ENCODE data around the gene RRP36.

RRP36 gene

DNA sequence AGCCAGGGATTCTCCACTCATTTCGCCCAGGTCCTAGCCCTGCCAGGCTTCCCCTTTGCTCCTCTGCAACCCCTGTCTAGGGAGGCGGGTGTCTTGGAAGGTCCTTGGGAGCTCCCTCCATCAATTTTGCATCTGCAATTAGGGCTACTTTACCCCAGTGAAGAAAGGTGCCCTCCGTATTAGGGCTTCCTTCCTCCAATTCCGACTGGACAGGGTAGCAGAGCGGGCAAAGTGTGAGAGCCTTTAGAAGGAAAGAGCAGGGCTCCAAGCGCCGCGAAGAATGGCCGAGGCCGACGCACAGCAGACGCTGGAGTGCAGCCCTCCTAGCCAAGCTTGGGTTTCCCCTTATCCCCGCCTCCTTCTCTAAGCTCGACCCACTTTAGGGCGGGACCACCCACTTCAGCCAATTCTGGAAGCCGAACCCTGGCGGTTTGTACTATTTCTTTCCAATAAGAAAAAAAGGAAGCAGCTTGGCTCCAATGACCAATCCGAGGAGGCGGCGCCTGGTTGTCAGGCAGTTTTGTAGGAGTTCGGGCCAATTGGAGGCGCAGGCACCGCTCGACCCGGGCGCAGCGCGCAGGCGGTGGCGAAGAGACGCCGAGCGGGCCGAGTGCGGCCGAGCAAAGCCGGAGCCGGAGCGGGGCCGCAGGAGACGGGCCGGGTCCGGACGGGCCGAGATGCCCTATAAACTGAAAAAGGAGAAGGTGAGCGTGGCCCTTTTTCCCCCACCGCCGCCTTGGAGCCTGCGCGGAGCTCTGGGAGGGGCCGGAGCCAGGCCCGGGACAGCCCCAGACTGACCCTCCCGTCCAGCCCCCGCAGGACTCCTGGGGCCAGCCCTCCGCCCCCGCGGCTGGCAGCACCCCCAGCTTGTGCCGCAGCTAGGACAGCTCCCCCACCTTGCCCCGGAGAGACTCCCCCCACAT lies 37.2 kb upstream of the RRP36 start, which contains the start of gene PPP2R5D:
Gene PPP2R5D, plus strand, starts transcription at position 570 of the 923 bp plus-strand sequence. Its CDS starts 108 bp downstream, at position 678.
- peak; percentile 94 for ATAC-seq (ENCODE audit: low read depth)
- Histone ChIP-seq H3K9me3 (ENCODE audit: severe bottlenecking) (no peaks in the 10 kb centered on the region), H3K4me3 (ENCODE audit: severe bottlenecking) (peak within 1 kb of the TSS; percentile 77), H3K27me3 (ENCODE audit: insufficient read depth, poor library complexity, severe bottlenecking) (no peaks in the 10 kb centered on the region), H3K36me3 (ENCODE audit: low read depth) (peaks cover 13% of the 10 kb centered on the region), H3K4me1 (ENCODE audit: insufficient read depth, poor library complexity, severe bottlenecking) (peaks cover 4% of the 10 kb centered on the region), H3K27ac (ENCODE audit: poor library complexity, severe bottlenecking) (peak within 1 kb of the TSS; percentile 23)
- DNase-seq (ENCODE audit: low spot score) = peak; percentile 97
- TF ChIP-seq, protein P1, sequence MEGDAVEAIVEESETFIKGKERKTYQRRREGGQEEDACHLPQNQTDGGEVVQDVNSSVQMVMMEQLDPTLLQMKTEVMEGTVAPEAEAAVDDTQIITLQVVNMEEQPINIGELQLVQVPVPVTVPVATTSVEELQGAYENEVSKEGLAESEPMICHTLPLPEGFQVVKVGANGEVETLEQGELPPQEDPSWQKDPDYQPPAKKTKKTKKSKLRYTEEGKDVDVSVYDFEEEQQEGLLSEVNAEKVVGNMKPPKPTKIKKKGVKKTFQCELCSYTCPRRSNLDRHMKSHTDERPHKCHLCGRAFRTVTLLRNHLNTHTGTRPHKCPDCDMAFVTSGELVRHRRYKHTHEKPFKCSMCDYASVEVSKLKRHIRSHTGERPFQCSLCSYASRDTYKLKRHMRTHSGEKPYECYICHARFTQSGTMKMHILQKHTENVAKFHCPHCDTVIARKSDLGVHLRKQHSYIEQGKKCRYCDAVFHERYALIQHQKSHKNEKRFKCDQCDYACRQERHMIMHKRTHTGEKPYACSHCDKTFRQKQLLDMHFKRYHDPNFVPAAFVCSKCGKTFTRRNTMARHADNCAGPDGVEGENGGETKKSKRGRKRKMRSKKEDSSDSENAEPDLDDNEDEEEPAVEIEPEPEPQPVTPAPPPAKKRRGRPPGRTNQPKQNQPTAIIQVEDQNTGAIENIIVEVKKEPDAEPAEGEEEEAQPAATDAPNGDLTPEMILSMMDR (IDR thresholded peaks at IDR 0.05; ENCODE audit: poor library complexity, severe bottlenecking) = no peak

DNA sequence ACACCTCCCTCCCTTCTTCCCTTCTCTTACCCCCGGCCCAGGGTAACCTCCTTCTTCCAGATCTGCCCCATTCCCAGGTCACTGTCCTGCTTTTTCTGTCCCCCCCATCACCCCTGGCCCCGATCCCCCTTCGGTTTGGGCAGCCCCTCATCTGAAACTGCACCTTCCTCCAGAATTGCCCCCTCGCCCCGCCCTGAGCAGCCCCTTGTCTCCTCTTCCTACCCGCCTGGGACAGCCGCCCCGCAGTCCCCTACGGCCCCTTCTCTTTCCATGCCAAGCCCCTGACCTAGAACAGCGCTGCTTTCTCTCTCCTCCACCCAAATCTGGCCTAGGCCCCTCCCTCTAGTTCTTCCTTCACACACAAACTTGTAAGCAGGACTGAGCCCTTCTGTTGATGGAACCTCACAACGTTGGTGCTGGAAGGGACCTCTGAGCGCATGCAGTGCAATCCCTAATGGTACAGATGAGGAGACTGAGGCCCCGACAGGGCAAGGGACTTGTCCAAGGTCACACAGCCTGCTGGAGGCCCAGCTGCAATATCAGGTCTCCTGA lies 36.4 kb upstream of the RRP36 start:
- H3K27ac ChIP-seq (ENCODE audit: poor library complexity, severe bottlenecking) = peak overlapping the region; percentile 23

DNA sequence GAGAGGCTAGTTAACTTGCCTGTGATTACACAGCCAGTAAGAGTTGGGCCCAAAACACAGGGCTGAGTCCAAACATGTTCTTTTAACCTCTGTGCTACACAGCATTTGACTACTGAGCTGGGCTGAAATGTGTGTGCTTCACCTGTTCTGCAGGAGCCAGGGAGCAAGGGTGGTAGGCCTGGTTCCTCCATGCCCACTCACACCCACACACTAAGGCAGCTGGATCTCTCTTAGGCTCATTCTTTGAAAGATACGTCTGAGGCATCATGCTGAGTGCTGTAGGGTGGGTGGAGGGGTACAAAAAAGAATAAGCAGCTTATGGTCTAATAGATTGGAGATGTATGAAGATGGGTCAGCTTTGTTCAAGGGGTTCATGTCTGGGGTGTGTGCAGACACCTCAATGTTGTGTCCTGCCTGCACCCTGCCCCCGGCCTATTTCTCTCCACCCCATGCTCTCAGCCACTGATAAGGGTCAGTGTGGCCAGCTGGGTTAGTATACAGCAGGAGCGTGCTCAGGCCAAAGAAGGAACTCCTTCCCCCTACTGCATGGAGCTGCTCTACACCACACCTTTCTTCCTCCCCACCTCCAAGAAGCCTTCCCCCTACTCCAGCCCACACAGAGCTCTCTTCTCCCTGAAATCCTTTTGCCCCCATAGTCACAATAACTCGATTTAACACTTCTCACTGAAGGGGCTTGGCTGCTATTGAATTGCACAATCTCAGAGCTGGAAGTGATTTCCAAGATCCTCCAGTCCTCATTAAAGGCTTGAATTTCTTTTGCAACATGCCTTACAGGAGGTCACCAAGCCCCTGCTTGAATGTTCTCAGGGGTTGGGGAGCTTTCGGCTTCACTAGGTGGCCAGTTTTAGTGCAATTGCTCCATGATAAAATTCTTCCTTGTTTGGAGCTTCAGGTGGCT lies 33.6 kb upstream of the RRP36 start:
- Histone ChIP-seq H3K36me3 (ENCODE audit: low read depth) (peaks cover 35% of the 10 kb centered on the region), H3K27me3 (ENCODE audit: insufficient read depth, poor library complexity, severe bottlenecking) (no peaks in the 10 kb centered on the region), H3K9me3 (ENCODE audit: severe bottlenecking) (no peaks in the 10 kb centered on the region), H3K4me1 (ENCODE audit: insufficient read depth, poor library complexity, severe bottlenecking) (peaks cover 4% of the 10 kb centered on the region), H3K27ac (ENCODE audit: poor library complexity, severe bottlenecking) (no peak overlapping the region), H3K4me3 (ENCODE audit: severe bottlenecking) (no peak overlapping the region)
- DNase-seq (ENCODE audit: low spot score) (no peak), ATAC-seq (ENCODE audit: low read depth) (no peak)
- TF ChIP-seq, protein P1 (IDR thresholded peaks at IDR 0.05; ENCODE audit: poor library complexity, severe bottlenecking) = no peak

More for the DNA sequence above, 36.4 kb upstream of the RRP36 start:
- TF ChIP-seq, protein P1 (IDR thresholded peaks at IDR 0.05; ENCODE audit: poor library complexity, severe bottlenecking) = no peak
- Histone ChIP-seq H3K27me3 (ENCODE audit: insufficient read depth, poor library complexity, severe bottlenecking) (no peaks in the 10 kb centered on the region), H3K4me1 (ENCODE audit: insufficient read depth, poor library complexity, severe bottlenecking) (peaks cover 4% of the 10 kb centered on the region), H3K36me3 (ENCODE audit: low read depth) (peaks cover 20% of the 10 kb centered on the region), H3K9me3 (ENCODE audit: severe bottlenecking) (no peaks in the 10 kb centered on the region), H3K4me3 (ENCODE audit: severe bottlenecking) (peak overlapping the region; percentile 77)
- ATAC-seq (ENCODE audit: low read depth) (no peak), DNase-seq (ENCODE audit: low spot score) (no peak)

DNA sequence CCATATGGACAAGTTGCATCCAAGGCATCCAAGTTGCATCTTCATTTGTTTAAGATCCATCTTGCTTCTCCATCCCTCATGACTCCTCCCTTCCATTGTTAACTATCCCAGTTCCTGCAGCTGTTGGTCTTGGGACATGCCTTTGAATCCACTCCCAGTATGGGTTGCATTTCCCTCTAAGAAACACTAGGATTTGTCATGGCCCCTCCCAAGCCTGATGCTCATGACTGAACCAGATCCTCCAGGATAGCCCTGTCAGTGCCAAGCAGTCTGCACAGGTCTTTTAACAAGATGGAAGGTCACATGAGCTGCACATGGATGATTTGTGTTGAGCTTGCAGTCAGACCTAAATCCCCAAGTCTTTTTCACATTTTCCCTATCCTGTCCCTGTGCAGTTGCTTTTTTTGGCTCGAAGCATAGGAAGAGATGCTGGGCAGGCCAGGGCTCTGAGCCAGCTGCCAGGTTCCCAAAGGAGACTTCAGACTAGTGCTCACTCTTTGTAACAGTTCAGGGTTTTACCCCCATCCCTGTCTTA lies 32.9 kb upstream of the RRP36 start:
- no peak overlapping the region for H3K4me3 ChIP-seq (ENCODE audit: severe bottlenecking)
- H3K27ac ChIP-seq (ENCODE audit: poor library complexity, severe bottlenecking) = no peak overlapping the region
- H3K9me3 ChIP-seq (ENCODE audit: severe bottlenecking) = no peaks in the 10 kb centered on the region
- DNase-seq (ENCODE audit: low spot score) = no peak
- peaks cover 35% of the 10 kb centered on the region for H3K36me3 ChIP-seq (ENCODE audit: low read depth)
- peaks cover 4% of the 10 kb centered on the region for H3K4me1 ChIP-seq (ENCODE audit: insufficient read depth, poor library complexity, severe bottlenecking)
- no peaks in the 10 kb centered on the region for H3K27me3 ChIP-seq (ENCODE audit: insufficient read depth, poor library complexity, severe bottlenecking)
- TF ChIP-seq, protein P1 (IDR thresholded peaks at IDR 0.05; ENCODE audit: poor library complexity, severe bottlenecking) = no peak
- no peak for ATAC-seq (ENCODE audit: low read depth)

All from RWPE2 (cell line).